Mononuclear cell (primary cell): ENCODE measurements around the gene ZSCAN5C. TPM values are rescaled to one million over a fixed set of nuclear protein-coding genes. Genes with fewer than 3 reads are reported as not detected.
"Not testable (repeated sequence)": the region's sequence is repeated elsewhere in the genome, so short reads cannot be mapped to it uniquely, and the experiment has no call there.

Experiments used
- H3K27me3 ChIP-seq: 2 replicates; pipeline ENCODE4 v1.6.0; 2011; ENCODE audit warnings: low read length, control low read depth; ENCODE audit not compliant: insufficient read depth
- H3K4me1 ChIP-seq: 2 replicates; pipeline ENCODE4 v1.5.1; 2011; ENCODE audit warnings: mild to moderate bottlenecking, low read length, control low read depth; ENCODE audit not compliant: insufficient read depth
- H3K4me3 ChIP-seq: 2 replicates; pipeline ENCODE4 v1.5.1; 2011; ENCODE audit warnings: mild to moderate bottlenecking, low read length, moderate library complexity
- H3K9me3 ChIP-seq: 2 replicates; pipeline ENCODE4 v1.5.1; 2011; ENCODE audit warnings: low read depth, mild to moderate bottlenecking, control low read depth, low read length
- total RNA-seq: library from RNA; depleted of rRNA; stranded (reverse); fragments of >200 nt; gene quantifications from one replicate; pipeline ENCODE4 v1.2.3, GENCODE V29; 2012

The ZSCAN5C gene
- total RNA-seq, 1 donor: not detected

- H3K9me3 ChIP-seq, H3K27me3 ChIP-seq: not testable (repeated sequence)
These were observed 26.2 kb upstream of the ZSCAN5C start, which contains the start of gene GALP for GRCh38 chr19:56175861-56176307. Gene GALP (plus strand): TSS chr19:56176008. CDS start chr19:56177109, 1,101 bp downstream.

DNA sequence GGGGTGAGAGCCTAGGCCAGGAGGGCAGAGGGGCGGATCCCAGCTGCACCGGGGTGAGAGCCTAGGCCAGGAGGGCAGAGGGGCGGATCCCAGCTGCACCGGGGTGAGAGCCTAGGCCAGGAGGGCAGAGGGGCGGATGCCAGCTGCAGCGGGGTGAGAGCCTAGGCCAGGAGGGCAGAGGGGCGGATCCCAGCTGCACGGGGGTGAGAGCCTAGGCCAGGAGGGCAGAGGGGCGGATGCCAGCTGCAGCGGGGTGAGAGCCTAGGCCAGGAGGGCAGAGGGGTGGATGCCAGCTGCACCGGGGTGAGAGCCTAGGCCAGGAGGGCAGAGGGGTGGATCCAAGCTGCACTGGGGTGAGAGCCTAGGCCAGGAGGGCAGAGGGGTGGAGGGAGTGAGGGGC, 25.8 kb upstream of the ZSCAN5C start:
- not testable (repeated sequence) for H3K27me3 ChIP-seq, H3K9me3 ChIP-seq, H3K4me3 ChIP-seq, H3K4me1 ChIP-seq

More at GRCh38 chr19:56175861-56176307, 26.2 kb upstream of the ZSCAN5C start, which contains the start of gene GALP:
- H3K4me3 ChIP-seq, H3K4me1 ChIP-seq: not testable (repeated sequence)

GRCh38 chr19:56176881-56177280, 25.2 kb upstream of the ZSCAN5C start:
- Histone ChIP-seq H3K27me3 (no peaks in the 10 kb centered on the region), H3K4me3 (no peak overlapping the region), H3K9me3 (no peaks in the 10 kb centered on the region), H3K4me1 (no peaks in the 10 kb centered on the region)

GRCh38 chr19:56177564-56178243, 24.4 kb upstream of the ZSCAN5C start:
- Histone ChIP-seq H3K9me3 (no peaks in the 10 kb centered on the region), H3K27me3 (no peaks in the 10 kb centered on the region), H3K4me3 (no peak overlapping the region), H3K4me1 (no peaks in the 10 kb centered on the region)

- H3K27me3 ChIP-seq: no peaks in the 10 kb centered on the region
- no peak overlapping the region for H3K4me3 ChIP-seq
- H3K9me3 ChIP-seq: no peaks in the 10 kb centered on the region
- no peaks in the 10 kb centered on the region for H3K4me1 ChIP-seq
These were observed 12.3 kb upstream of the ZSCAN5C start for GRCh38 chr19:56189785-56190184.

DNA sequence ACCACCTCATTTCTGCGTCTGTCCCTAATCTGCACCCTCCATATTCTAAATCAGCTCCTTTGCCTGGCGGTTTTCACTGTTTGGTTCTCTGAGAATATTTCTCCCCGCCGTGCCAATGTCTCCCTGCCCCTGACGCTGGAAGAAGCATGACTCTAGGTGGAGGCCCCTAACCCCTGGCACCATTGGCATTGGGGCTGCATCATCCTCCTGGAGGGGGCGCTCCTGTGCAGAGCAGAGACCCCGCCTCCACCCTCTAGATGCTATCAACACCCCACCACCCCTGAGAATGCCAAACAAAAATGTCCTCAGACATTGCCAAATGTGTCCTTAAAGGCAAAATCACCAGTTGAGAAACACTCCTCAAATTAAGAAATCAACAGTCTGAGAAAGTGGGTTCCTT, 11.0 kb upstream of the ZSCAN5C start:
- Histone ChIP-seq H3K27me3 (no peaks in the 10 kb centered on the region), H3K4me3 (no peak overlapping the region), H3K4me1 (no peaks in the 10 kb centered on the region), H3K9me3 (no peaks in the 10 kb centered on the region)

GRCh38 chr19:56191711-56192110, 10.4 kb upstream of the ZSCAN5C start:
- Histone ChIP-seq H3K4me3 (no peak overlapping the region), H3K4me1 (no peaks in the 10 kb centered on the region), H3K9me3 (no peaks in the 10 kb centered on the region), H3K27me3 (no peaks in the 10 kb centered on the region)

- Histone ChIP-seq H3K9me3 (no peaks in the 10 kb centered on the region), H3K4me1 (no peaks in the 10 kb centered on the region), H3K4me3 (no peak overlapping the region), H3K27me3 (no peaks in the 10 kb centered on the region)
These were observed 8.0 kb upstream of the ZSCAN5C start for GRCh38 chr19:56193981-56194640.

GRCh38 chr19:56197646-56198045, 4.4 kb upstream of the ZSCAN5C start, which contains the start of gene ZSCAN5B:
Gene ZSCAN5B (minus strand): TSS chr19:56197783. CDS start chr19:56193052, 4,731 bp downstream.
- not testable (repeated sequence) for H3K4me1 ChIP-seq, H3K27me3 ChIP-seq, H3K4me3 ChIP-seq, H3K9me3 ChIP-seq

- Histone ChIP-seq H3K9me3 (no peaks in the 10 kb centered on the region), H3K4me3 (no peak overlapping the region), H3K4me1 (no peaks in the 10 kb centered on the region), H3K27me3 (no peaks in the 10 kb centered on the region)
These were observed 2.4 kb upstream of the ZSCAN5C start for GRCh38 chr19:56199687-56200086.

- H3K4me3 ChIP-seq, H3K9me3 ChIP-seq, H3K4me1 ChIP-seq, H3K27me3 ChIP-seq: not testable (repeated sequence)
These were observed 5.5 kb downstream of the ZSCAN5C start for GRCh38 chr19:56207581-56207980.

DNA sequence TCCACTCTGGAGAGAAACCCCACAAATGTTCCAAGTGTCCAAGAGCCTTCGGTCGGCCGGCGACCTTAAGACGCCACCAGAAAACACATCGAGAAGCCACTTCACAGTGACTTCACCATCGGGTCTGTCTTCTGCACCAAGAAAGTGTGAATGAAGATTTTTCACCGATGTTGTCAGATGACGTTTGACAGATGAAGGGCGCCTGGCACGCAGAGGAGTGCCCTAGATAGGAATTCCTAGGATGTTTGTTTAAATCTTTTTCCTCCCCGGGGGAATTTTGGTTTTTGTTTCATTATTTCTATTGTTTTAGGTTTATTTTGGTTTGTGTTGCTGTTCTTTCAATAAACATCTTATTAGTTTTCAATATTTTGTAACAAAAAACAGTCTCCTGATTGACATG, 7.0 kb downstream of the ZSCAN5C start:
- Histone ChIP-seq H3K4me1 (no peaks in the 10 kb centered on the region), H3K27me3 (no peaks in the 10 kb centered on the region), H3K9me3 (no peaks in the 10 kb centered on the region), H3K4me3 (no peak overlapping the region)

DNA sequence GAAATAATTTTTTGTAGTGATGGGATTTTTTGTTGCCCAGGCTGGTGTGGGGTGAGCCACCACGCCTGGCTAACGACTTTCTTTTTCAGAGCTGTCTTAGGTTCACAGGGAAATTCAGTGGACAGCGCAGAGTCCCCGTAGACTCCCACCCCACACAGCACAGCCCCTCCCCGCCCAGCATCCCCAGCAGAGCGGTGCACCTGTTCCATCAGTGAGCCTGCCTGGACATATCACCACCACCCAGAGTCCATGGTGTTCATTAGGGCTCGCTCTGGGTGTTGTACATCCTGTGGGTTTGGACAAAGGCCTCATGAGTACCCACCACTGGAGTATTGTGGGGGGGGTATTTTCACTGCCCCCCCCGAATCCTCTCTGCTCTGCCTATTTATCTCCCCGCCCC, 8.0 kb downstream of the ZSCAN5C start:
- not testable (repeated sequence) for H3K4me3 ChIP-seq, H3K4me1 ChIP-seq, H3K9me3 ChIP-seq, H3K27me3 ChIP-seq

DNA sequence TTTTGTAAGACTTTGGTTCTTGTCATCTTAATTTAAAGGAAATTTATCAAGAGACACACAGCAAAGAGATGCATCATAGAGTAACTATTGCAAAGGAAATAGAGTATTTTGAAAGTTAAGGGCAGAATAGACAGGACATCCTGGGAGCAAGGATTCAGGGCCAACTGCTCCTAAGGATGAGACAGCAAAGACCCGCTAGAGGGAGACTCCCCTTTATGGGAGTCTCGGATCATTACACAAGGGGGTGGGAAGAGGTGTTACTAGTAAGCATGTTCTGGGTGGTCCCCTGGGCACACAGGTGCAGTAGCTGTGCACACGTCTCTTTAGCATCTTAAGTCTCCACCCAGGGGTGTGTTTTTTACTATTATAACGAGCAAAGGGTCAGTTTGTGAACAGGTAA, 9.6 kb downstream of the ZSCAN5C start:
- no peaks in the 10 kb centered on the region for H3K9me3 ChIP-seq
- no peak overlapping the region for H3K4me3 ChIP-seq
- peaks cover 4% of the 10 kb centered on the region for H3K27me3 ChIP-seq
- no peaks in the 10 kb centered on the region for H3K4me1 ChIP-seq

DNA sequence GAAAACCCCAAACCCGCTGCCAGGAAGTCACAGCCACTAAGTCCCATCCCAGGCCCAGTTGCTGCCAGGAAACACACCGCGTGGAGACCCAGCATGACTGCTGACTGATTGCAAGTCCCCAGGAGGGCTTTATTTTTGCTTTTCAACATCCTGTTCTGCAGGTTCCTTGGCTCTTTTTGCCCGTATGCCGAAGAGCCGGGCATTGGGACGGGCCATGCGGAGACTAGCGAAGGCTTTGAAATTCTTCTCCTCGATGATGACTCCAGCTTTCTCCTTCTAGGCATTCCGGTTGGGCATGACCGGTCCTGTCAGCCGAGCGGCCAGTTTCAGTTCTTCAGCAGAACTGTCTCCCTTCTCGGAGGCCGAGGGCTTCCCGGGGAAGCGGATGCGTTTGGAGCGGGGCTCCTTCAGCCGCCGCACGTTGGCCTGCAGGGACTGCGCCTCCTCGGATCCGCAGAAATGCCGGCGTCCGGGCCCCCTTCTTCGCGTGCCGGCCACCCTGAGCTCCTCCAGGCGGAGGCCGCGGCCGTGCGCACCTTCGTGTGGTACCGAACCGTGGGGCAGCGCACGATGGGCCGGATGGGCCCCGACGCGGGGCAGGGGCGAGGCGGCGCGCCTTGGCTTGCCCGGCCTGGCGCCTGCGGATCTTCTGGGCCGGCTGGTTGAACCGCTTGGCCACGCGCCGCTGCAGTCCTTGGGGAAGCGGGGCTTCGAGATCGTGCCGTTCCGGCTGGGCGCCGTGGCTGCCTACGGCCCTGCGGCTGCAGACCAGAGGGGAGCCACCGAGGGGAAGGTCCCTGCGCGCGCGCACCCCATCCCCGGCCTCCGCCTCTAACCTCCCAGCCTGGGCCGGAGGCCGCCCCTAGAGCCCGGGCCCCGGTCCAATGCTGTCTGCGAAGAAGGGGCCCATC, 15.2 kb downstream of the ZSCAN5C start:
- H3K27me3 ChIP-seq: peaks cover 11% of the 10 kb centered on the region
- H3K4me3 ChIP-seq: no peak overlapping the region

More for the DNA sequence above, 15.2 kb downstream of the ZSCAN5C start:
- Histone ChIP-seq H3K4me1 (no peaks in the 10 kb centered on the region), H3K9me3 (no peaks in the 10 kb centered on the region)
